Activated CD8-positive, alpha-beta memory T cell treated with anti-CD3 and anti-CD28 coated beads, Interleukin-2, amount 50 U/mL, for 1 hour (primary cell): ENCODE results near the gene MAP2K5.

Experiments
- DNase-seq: peaks from one replicate; pipeline ENCODE4 v3.0.0-alpha.2; 2020; ENCODE audit errors: extremely low read depth

The MAP2K5 gene

GRCh38 chr15:67723294-67724024, 181.0 kb downstream of the MAP2K5 start:
- DNase-seq = no peak

- DNase-seq = no peak
Observed at GRCh38 chr15:67724691-67725375, 182.3 kb downstream of the MAP2K5 start.

GRCh38 chr15:67730135-67730534, 187.6 kb downstream of the MAP2K5 start:
- DNase-seq = no peak

- DNase-seq = no peak
Observed at GRCh38 chr15:67731112-67731721, 188.7 kb downstream of the MAP2K5 start.

GRCh38 chr15:67732164-67732563, 189.7 kb downstream of the MAP2K5 start:
- DNase-seq = no peak

- no peak for DNase-seq
Observed at GRCh38 chr15:67732671-67733374, 190.3 kb downstream of the MAP2K5 start.

GRCh38 chr15:67735896-67736295, 193.4 kb downstream of the MAP2K5 start:
- DNase-seq = no peak

GRCh38 chr15:67736810-67737209, 194.3 kb downstream of the MAP2K5 start:
- DNase-seq = no peak

- no peak for DNase-seq
Observed at GRCh38 chr15:67738056-67738455, 195.6 kb downstream of the MAP2K5 start.

- DNase-seq = no peak
Observed at GRCh38 chr15:67740405-67740804, 197.9 kb downstream of the MAP2K5 start.

GRCh38 chr15:67741308-67741707, 198.8 kb downstream of the MAP2K5 start:
- no peak for DNase-seq

- no peak for DNase-seq
Observed at GRCh38 chr15:67743558-67743957, 201.1 kb downstream of the MAP2K5 start.

- DNase-seq = no peak
Observed at GRCh38 chr15:67744331-67745072, 202.0 kb downstream of the MAP2K5 start.

GRCh38 chr15:67745073-67746006, 202.8 kb downstream of the MAP2K5 start:
- no peak for DNase-seq

GRCh38 chr15:67746022-67746421, 203.5 kb downstream of the MAP2K5 start:
- DNase-seq = no peak

GRCh38 chr15:67746450-67746849, 203.9 kb downstream of the MAP2K5 start:
- DNase-seq = no peak

- DNase-seq = no peak
Observed at GRCh38 chr15:67747921-67748320, 205.4 kb downstream of the MAP2K5 start.

GRCh38 chr15:67750371-67750770, 207.9 kb downstream of the MAP2K5 start:
- DNase-seq = no peak

- DNase-seq = no peak
Observed at GRCh38 chr15:67753891-67754290, 211.4 kb downstream of the MAP2K5 start.

GRCh38 chr15:67755264-67755663, 212.8 kb downstream of the MAP2K5 start:
- no peak for DNase-seq

- no peak for DNase-seq
Observed at GRCh38 chr15:67755936-67756335, 213.4 kb downstream of the MAP2K5 start.
